HG03378 (cell line): ENCODE results near the gene EXD3.
"Not testable (repeated sequence)": the region's sequence is repeated elsewhere in the genome, so short reads cannot be mapped to it uniquely, and the experiment has no call there.

ENCODE experiments used
- ATAC-seq: cut with Tn5 transposase; IDR thresholded peaks from one replicate; pipeline ENCODE4 v1.9.1; 2021; ENCODE audit warnings: mild to moderate bottlenecking, moderate library complexity; ENCODE audit not compliant: unreplicated experiment

EXD3 gene

GRCh38 chr9:137348769-137349470 is 74.0 kb downstream of the EXD3 start:
- no peak for ATAC-seq

- no peak for ATAC-seq
Measured at GRCh38 chr9:137347928-137348327, 75.0 kb downstream of the EXD3 start.

GRCh38 chr9:137342482-137342881 is 80.5 kb downstream of the EXD3 start:
- ATAC-seq = no peak

- ATAC-seq = no peak
Measured at GRCh38 chr9:137341227-137341626, 81.7 kb downstream of the EXD3 start.

- not testable (repeated sequence) for ATAC-seq
Measured at GRCh38 chr9:137339908-137340462, 83.0 kb downstream of the EXD3 start.

- no peak for ATAC-seq
Measured at GRCh38 chr9:137339045-137339907, 83.7 kb downstream of the EXD3 start.

GRCh38 chr9:137336735-137337134 is 86.2 kb downstream of the EXD3 start:
- ATAC-seq = no peak

- ATAC-seq = no peak
Measured at GRCh38 chr9:137333016-137333671, 89.8 kb downstream of the EXD3 start.

- ATAC-seq = no peak
Measured at GRCh38 chr9:137331929-137332328, 91.0 kb downstream of the EXD3 start.

- no peak for ATAC-seq
Measured at GRCh38 chr9:137330689-137331088, 92.3 kb downstream of the EXD3 start.

- ATAC-seq = not testable (repeated sequence)
Measured at GRCh38 chr9:137329590-137329989, 93.4 kb downstream of the EXD3 start.

GRCh38 chr9:137327641-137328550 is 95.1 kb downstream of the EXD3 start:
- ATAC-seq = not testable (repeated sequence)

- ATAC-seq = no peak
Measured at GRCh38 chr9:137326445-137327065, 96.4 kb downstream of the EXD3 start.

- ATAC-seq = no peak
Measured at GRCh38 chr9:137325799-137326198, 97.2 kb downstream of the EXD3 start.

- ATAC-seq = no peak
Measured at GRCh38 chr9:137325124-137325523, 97.8 kb downstream of the EXD3 start.

- ATAC-seq = no peak
Measured at GRCh38 chr9:137323531-137324331, 99.2 kb downstream of the EXD3 start.

GRCh38 chr9:137321726-137322361 is 101.1 kb downstream of the EXD3 start:
- no peak for ATAC-seq

- no peak for ATAC-seq
Measured at GRCh38 chr9:137320555-137321384, 102.2 kb downstream of the EXD3 start.
